DOHH2 (cell line): ENCODE data around the gene TBC1D20.
"Not testable (repeated sequence)": the region's sequence is repeated elsewhere in the genome, so short reads cannot be mapped to it uniquely, and the experiment has no call there.

Source experiments
- H3F3A ChIP-seq: fragments of 200-600 bp; sonication (generic), shearing (Covaris generic); 2 replicates; pipeline ENCODE4 v1.6.0; 2016; ENCODE audit warnings: antibody characterized with exemption, mild to moderate bottlenecking; ENCODE audit not compliant: control insufficient read depth, insufficient read depth
- H3K27ac ChIP-seq: fragments of 200-600 bp; sonication (generic); 2 replicates; pipeline ENCODE4 v1.5.1; 2014; ENCODE audit warnings: low read depth, mild to moderate bottlenecking, low read length, moderate library complexity
- H3K27me3 ChIP-seq: fragments of 200-600 bp; sonication (generic); 2 replicates; pipeline ENCODE4 v1.6.1; 2014; ENCODE audit warnings: mild to moderate bottlenecking, low read length, mixed read lengths; ENCODE audit not compliant: control insufficient read depth
- H3K36me3 ChIP-seq: fragments of 200-600 bp; sonication (generic); 2 replicates; pipeline ENCODE4 v1.6.1; 2014; ENCODE audit warnings: mild to moderate bottlenecking, low read length, moderate library complexity, mixed read lengths; ENCODE audit not compliant: control insufficient read depth
- H3K4me1 ChIP-seq: fragments of 200-600 bp; sonication (generic); 2 replicates; pipeline ENCODE4 v1.6.1; 2014; ENCODE audit warnings: mild to moderate bottlenecking, low read length, mixed read lengths; ENCODE audit not compliant: control insufficient read depth
- H3K4me2 ChIP-seq: fragments of 200-600 bp; sonication (generic); 2 replicates; pipeline ENCODE4 v1.6.0; 2014; ENCODE audit warnings: mild to moderate bottlenecking, low read length, moderate library complexity
- H3K4me3 ChIP-seq: fragments of 200-600 bp; sonication (generic); 2 replicates; pipeline ENCODE4 v1.5.1; 2014; ENCODE audit warnings: mild to moderate bottlenecking, low read length, mixed read lengths
- H3K79me2 ChIP-seq: fragments of 200-600 bp; sonication (generic); 2 replicates; pipeline ENCODE4 v1.6.1; 2014; ENCODE audit warnings: mild to moderate bottlenecking, low read length, mixed read lengths; ENCODE audit not compliant: control insufficient read depth
- H3K9me2 ChIP-seq: fragments of 200-600 bp; sonication (generic); replicated peaks from 2 replicates; pipeline ENCODE4 v1.6.1; 2014; ENCODE audit warnings: mild to moderate bottlenecking, low read length, mixed read lengths; ENCODE audit not compliant: control insufficient read depth
- H3K9me3 ChIP-seq: fragments of 200-600 bp; sonication (generic); 2 replicates; pipeline ENCODE4 v1.6.1; 2014; ENCODE audit warnings: antibody characterized with exemption, low read length, mixed read lengths; ENCODE audit not compliant: control insufficient read depth, insufficient read depth
- H4K20me1 ChIP-seq: fragments of 200-600 bp; sonication (generic); 2 replicates; pipeline ENCODE4 v1.6.0; 2014; ENCODE audit warnings: low read depth, mild to moderate bottlenecking, antibody characterized with exemption, low read length, moderate library complexity; ENCODE audit not compliant: control insufficient read depth, insufficient read depth
- CTCF ChIP-seq: fragments of 200-600 bp; sonication (generic); IDR thresholded peaks from one replicate; pipeline ENCODE4 v1.5.1; 2014; ENCODE audit warnings: antibody characterized with exemption, mild to moderate bottlenecking, low read depth, low read length; ENCODE audit not compliant: poor library complexity, severe bottlenecking
- EZH2phosphoT487 ChIP-seq: fragments of 200-600 bp; sonication (generic); IDR thresholded peaks from 2 replicates; pipeline ENCODE4 v1.6.1; 2017; ENCODE audit warnings: borderline replicate concordance, mild to moderate bottlenecking, antibody characterized with exemption, low read length, moderate library complexity, mixed read lengths

The TBC1D20 gene

GRCh38 chr20:462199-462991 lies at the start of gene TBC1D20:
Gene TBC1D20, minus strand, starts transcription at chr20:462533. Its CDS starts 128 bp downstream, at chr20:462405.
- Histone ChIP-seq H3K9me3 (peaks cover 2% of the 10 kb centered on the region), H3K36me3 (peaks cover 4% of the 10 kb centered on the region; the same call in 1 of the 2 replicates), H3K4me3 (peak within 1 kb of the TSS; percentile 86), H4K20me1 (peaks cover 12% of the 10 kb centered on the region; the same call in 1 of the 2 replicates), H3K4me2 (peak within 1 kb of the TSS; percentile 96), H3K9me2 (no peaks in the 10 kb centered on the region), H3K4me1 (peaks cover 28% of the 10 kb centered on the region), H3F3A (no peaks in the 10 kb centered on the region), H3K27me3 (no peaks in the 10 kb centered on the region), H3K27ac (peak within 1 kb of the TSS; percentile 23; the same call in 1 of the 2 replicates), H3K79me2 (peaks cover 48% of the 10 kb centered on the region)
- TF ChIP-seq CTCF (no peak), EZH2phosphoT487 (no peak)

DNA sequence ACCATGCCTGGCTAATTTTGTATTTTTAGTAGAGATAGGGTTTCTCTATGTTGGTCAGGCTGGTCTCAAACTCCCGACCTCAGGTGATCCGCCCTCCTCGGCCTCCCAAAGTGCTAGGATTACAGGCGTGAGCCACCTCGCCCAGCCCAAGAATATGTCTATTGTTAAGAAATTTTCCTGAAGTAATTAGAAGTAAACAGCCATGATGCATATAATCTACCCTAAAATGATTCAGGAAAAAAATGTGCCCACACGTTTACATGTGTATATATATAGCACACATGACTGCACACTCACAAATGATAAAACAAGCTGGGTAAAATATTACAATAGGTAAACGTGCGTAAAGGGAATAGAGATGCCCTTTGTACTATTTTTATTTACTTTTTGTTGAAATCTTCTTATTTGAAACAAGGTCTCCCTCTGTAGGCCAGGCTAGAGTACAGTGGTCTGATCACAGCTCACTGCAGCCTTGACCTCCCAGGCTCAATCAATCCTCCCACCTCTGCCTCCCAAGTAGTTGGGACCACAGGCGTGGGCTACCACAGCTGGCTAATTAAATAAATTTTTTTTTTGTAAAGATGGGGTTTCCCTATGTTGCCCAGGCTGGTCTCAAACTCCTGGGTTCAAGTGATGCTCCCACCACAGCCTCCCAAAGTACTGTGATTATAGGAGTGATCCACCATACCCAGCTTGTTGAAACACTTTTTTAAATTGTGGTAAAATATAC lies 48.2 kb upstream of the TBC1D20 start:
- H3K27me3 ChIP-seq, H3K27ac ChIP-seq, H3K4me2 ChIP-seq, H3K9me2 ChIP-seq, H3K9me3 ChIP-seq, H3K4me3 ChIP-seq, H3F3A ChIP-seq: not testable (repeated sequence)
- Histone ChIP-seq H3K4me1 (peaks cover 42% of the 10 kb centered on the region), H3K36me3 (peaks cover 54% of the 10 kb centered on the region), H3K79me2 (peaks cover 95% of the 10 kb centered on the region), H4K20me1 (peaks cover 38% of the 10 kb centered on the region)

- not testable (repeated sequence) for H3K9me2 ChIP-seq, H3K9me3 ChIP-seq, H3K27ac ChIP-seq, H3K4me2 ChIP-seq, H3K27me3 ChIP-seq, H3K4me3 ChIP-seq, H3F3A ChIP-seq
- peaks cover 24% of the 10 kb centered on the region; the same call in 1 of the 2 replicates for H4K20me1 ChIP-seq
- peaks cover 73% of the 10 kb centered on the region for H3K79me2 ChIP-seq
- H3K36me3 ChIP-seq, result peaks cover 64% of the 10 kb centered on the region
- H3K4me1 ChIP-seq, result peaks cover 37% of the 10 kb centered on the region
These were observed 46.0 kb upstream of the TBC1D20 start for GRCh38 chr20:508364-508787.

DNA sequence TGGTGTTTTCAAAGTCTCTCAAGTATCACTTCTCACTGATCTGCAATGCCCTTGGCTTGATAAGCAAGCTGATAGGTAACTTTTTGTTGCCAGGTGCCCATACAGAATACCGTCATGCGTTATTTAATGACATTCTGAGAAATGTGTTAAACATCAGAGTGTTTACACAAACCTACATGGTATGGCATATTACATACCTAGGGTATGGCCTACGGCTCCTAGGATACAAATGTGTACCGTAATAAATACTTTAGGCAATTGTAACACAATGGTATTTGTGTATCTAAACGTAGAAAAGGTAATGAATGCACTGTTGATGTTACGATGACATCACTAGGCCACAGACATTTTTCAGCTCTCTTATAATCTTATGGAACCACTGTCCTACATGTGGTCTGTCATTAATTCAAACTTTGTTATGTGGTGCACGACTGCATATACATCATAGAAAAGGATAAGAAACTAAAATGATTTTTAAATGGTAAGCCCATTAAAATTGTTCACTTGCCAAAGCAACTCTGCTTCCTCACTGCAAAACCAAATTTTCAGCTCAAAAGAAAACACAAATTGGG lies 45.5 kb upstream of the TBC1D20 start:
- 0 out of 2 replicates have a peak, but pooled peaks cover 3% of the 10 kb centered on the region for H3F3A ChIP-seq
- H3K4me2 ChIP-seq, result no peak overlapping the region
- H3K4me3 ChIP-seq, result no peak overlapping the region
- peaks cover 37% of the 10 kb centered on the region for H3K4me1 ChIP-seq
- no peaks in the 10 kb centered on the region for H3K9me3 ChIP-seq
- H3K27me3 ChIP-seq, result no peaks in the 10 kb centered on the region
- peaks cover 24% of the 10 kb centered on the region; the same call in 1 of the 2 replicates for H4K20me1 ChIP-seq
- TF ChIP-seq EZH2phosphoT487 (no peak), CTCF (no peak)
- no peaks in the 10 kb centered on the region for H3K9me2 ChIP-seq
- H3K27ac ChIP-seq, result no peak overlapping the region
- peaks cover 68% of the 10 kb centered on the region for H3K79me2 ChIP-seq
- H3K36me3 ChIP-seq, result peaks cover 69% of the 10 kb centered on the region
